Measurements from ENCODE around the gene SLC19A1. TPM values are rescaled to one million over a fixed set of nuclear protein-coding genes. Genes with fewer than 3 reads are reported as not detected.

The SLC19A1 gene
- total RNA-seq, 4 donors from 2014 or later = 10.7 to 70.8 (median 30.5) TPM

DNA sequence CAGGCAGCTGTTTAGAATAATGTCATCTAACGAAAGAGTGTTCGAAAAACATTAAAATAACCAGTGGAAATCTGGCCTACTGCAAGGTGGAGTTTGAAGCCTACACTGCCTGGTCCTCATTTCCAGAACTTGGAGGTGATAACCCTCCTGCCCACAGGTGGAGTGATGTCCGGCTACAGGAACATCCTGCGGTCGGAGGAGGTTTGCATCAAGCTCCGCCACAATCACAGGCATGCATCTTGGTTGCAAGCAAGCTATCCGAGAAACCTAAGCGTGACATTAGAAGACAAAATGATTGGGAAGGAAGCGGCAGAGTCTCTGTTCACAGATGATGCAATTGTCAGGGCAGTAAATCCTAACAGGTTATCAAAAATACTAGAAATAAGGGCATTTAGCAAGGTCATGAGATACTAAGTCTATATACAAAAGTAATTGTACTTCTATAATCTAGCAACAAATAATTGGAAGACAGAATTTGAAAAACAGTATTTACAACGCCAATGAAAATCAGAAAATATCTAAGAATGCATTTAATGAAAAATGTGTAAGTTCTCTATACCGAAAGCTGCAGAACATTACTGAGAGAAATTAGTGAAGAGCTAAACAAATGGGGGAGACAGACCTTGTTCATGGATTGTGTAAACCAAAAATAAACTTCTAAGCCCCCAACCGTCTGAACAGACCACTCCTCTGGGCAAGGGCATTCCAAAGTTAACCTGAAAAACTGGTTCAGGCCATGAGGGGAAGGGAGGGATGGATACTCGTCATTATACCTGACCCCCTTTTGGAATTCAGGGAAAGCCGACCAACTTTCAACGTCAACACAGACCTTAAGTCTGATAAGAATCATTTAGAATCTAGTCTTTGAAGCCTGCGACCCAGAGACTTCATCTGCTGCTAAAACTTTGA, 4.7 kb upstream of the SLC19A1 start:
- Histone ChIP-seq H3K36me3 (no peaks in the 10 kb centered on the region), H3K4me3 (no peak overlapping the region), H3K9me3 (no peaks in the 10 kb centered on the region), H3K27ac (no peak overlapping the region), H3K27me3 (no peaks in the 10 kb centered on the region), H3K4me1 (peaks cover 5 to 27% (median 22%) of the 10 kb centered on the region in 4 donors)
- TF ChIP-seq POLR2A (IDR thresholded peaks at IDR 0.05) = no peak
- TF ChIP-seq, protein P1, sequence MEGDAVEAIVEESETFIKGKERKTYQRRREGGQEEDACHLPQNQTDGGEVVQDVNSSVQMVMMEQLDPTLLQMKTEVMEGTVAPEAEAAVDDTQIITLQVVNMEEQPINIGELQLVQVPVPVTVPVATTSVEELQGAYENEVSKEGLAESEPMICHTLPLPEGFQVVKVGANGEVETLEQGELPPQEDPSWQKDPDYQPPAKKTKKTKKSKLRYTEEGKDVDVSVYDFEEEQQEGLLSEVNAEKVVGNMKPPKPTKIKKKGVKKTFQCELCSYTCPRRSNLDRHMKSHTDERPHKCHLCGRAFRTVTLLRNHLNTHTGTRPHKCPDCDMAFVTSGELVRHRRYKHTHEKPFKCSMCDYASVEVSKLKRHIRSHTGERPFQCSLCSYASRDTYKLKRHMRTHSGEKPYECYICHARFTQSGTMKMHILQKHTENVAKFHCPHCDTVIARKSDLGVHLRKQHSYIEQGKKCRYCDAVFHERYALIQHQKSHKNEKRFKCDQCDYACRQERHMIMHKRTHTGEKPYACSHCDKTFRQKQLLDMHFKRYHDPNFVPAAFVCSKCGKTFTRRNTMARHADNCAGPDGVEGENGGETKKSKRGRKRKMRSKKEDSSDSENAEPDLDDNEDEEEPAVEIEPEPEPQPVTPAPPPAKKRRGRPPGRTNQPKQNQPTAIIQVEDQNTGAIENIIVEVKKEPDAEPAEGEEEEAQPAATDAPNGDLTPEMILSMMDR (IDR thresholded peaks at IDR 0.05) = no peak
- DNase-seq = peak in 2 of 3 donors; percentile 25 to 37

DNA sequence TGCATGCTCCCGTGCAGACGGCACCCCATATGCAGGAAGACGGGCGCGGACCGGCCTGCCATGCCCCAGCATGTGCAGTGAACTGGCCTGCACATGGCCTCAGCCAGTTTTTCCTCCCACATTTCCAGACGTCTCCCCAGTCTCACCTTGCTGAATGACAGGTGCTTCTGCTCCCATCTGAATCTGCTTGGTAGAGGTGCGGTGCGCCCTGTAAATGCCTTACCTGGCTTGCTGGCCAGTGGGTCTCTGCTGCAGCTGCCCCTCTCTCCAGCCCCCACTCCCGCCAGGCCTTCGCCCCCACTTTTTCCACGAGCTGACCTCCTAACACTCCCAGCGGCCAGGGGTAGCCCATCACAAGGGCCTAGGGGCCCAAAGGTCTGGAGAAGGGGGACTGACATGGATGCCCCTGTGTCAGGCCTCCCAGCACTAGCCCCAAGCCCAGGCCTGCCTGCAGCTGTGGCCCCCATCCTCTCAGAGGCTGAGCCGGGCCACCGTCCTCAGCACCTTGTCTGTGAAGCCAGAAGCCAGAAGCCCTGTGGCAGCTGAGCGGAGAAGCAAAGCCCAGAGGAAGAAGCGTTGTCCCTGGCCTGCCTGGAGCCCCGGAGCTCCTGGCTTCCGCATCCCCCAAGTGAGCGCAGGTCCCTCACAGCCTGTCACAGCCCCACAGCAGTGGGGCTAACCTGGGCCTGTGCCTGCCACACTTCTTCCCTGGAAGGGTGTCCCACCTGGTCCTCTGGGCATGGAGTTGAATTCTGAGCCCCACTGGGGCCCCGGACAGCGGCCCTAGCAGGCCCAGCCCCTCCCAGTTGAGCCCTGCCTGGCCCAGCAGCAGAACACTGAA, 3.7 kb upstream of the SLC19A1 start:
- no peak for TF ChIP-seq POLR2A (IDR thresholded peaks at IDR 0.05)
- DNase-seq = peak in 2 of 3 donors; percentile 39 to 41

DNA sequence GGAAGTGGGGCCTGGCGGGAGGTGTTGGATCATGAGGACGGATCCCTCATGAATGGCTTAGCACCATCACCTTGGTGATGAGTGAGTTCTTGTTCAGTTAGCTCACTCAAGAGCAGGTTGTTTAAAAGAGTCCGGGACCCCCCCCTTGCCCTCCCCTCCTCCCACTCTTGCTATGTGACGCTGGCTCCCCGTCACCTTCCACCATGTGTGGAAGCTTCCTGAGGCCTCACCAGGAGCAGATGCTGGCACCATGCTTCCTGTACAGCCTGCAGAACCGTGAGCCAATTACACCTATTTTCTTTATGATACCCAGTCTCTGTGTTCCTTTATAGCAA, 3.0 kb upstream of the SLC19A1 start:
- Histone ChIP-seq H3K4me1 (peaks cover 2 to 25% (median 19%) of the 10 kb centered on the region in 4 donors), H3K4me3 (no peak overlapping the region), H3K27ac (no peak overlapping the region), H3K27me3 (no peaks in the 10 kb centered on the region), H3K36me3 (no peaks in the 10 kb centered on the region), H3K9me3 (no peaks in the 10 kb centered on the region)
- DNase-seq = no peak
- no peak for TF ChIP-seq POLR2A (IDR thresholded peaks at IDR 0.05)
- TF ChIP-seq, protein P1 (IDR thresholded peaks at IDR 0.05) = no peak

More for the DNA sequence above, 3.7 kb upstream of the SLC19A1 start:
- Histone ChIP-seq H3K36me3 (no peaks in the 10 kb centered on the region), H3K4me3 (no peak overlapping the region), H3K4me1 (peaks cover 2 to 29% (median 20%) of the 10 kb centered on the region in 4 donors), H3K27me3 (no peaks in the 10 kb centered on the region), H3K27ac (no peak overlapping the region), H3K9me3 (no peaks in the 10 kb centered on the region)

DNA sequence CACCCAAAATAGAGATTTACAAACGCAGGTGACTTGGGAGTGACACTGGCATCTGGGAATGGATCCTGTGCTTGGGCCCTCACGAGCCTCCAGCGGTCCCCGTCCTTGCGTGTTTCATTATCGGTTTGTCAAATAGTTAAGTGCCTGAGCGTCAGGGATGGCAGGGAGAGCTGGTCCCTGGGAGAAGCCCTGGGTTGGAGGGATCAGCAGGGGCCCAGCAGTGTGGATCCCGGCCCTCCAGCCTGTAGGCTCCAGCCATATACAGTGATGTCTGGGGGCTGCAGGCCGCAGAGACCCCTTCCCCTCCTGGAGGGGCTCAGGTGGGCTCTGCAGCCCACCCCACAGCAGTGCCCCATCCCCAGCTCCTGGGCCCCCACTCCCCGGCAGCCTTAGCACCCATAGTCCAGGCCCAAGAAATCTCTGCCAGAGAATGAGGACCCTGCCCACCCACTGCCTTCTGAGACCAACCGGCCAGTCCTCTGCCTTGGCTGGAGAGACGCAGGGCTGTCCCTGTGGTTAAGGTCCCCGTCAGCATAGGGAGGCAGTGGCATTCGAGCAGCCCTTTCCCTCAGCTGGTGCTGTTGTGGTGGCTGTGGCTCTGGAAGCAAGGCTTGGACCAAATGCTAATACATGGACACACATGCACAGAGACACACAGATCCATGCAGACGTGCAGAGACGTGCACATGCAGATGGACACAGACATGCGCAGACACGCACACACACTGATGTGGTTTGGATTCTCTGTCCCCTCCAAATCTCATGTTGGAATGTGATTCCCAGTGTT, 2.4 kb upstream of the SLC19A1 start:
- DNase-seq = peak in 2 of 3 donors; percentile 33 to 44

DNA sequence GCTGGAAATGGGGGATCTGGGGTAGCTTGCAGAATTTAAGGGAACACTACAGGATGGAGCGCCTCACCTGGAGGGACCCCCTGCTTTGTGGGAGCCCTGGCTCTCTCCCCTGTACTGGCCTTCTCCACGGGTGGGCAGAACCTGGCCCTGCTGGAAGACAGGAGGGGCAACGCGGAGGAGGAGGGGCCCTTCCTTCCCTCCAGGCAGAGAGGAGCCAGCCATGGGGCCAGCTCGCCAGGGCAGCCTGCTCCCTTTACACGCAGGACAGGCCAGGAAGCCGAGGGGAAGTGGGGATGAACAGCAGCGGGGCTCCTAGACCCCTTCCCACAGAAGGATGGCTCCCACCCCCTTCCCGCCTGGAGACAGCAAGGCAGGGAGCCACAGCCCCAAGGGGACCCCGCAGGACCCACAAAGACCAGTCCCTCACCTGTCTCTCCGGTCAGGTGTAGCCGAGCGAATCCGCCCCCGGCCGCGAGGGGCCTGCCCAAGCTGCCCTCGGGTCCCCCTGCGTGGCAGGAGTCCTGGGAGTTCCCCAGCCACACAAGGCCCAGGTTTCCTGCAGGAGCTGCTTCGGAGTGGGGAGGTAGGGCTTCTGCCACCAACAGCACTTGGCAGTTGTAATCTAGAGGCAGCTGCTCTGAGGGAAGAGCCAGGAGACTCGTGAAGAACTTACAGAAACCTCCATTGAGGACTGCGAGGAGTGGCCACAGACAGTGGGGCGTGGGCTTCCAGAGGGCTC, 1.6 kb upstream of the SLC19A1 start:
- H3K27ac ChIP-seq = peak overlapping the region in 1 of 4 donors; percentile 0
- TF ChIP-seq, protein P1 (IDR thresholded peaks at IDR 0.05) = no peak
- no peak for TF ChIP-seq POLR2A (IDR thresholded peaks at IDR 0.05)
- no peaks in the 10 kb centered on the region for H3K36me3 ChIP-seq
- H3K9me3 ChIP-seq = no peaks in the 10 kb centered on the region
- DNase-seq = peak; percentile 15 to 47 (median 44)
- H3K4me3 ChIP-seq = no peak overlapping the region
- H3K4me1 ChIP-seq = peaks cover 0 to 24% (median 14%) of the 10 kb centered on the region in 4 donors
- no peaks in the 10 kb centered on the region for H3K27me3 ChIP-seq

More for the DNA sequence above, 2.4 kb upstream of the SLC19A1 start:
- Histone ChIP-seq H3K36me3 (no peaks in the 10 kb centered on the region), H3K27me3 (no peaks in the 10 kb centered on the region), H3K4me3 (no peak overlapping the region), H3K9me3 (no peaks in the 10 kb centered on the region), H3K27ac (no peak overlapping the region), H3K4me1 (peaks cover 0 to 19% (median 14%) of the 10 kb centered on the region in 4 donors)
- TF ChIP-seq, protein P1 (IDR thresholded peaks at IDR 0.05) = no peak
- no peak for TF ChIP-seq POLR2A (IDR thresholded peaks at IDR 0.05)

Measured in Peyer's patch (tissue), 4 donors.